Measurements from ENCODE around the gene SNX13.
A peak's percentile ranks its signal among the peaks of the same experiment; 100 is the strongest.

The SNX13 gene

GRCh38 chr7:17771901-17772408 lies 168.3 kb downstream of the SNX13 start:
- H3K27ac Mint-ChIP-seq: no peak overlapping the region
- no peak overlapping the region for H3K4me3 Mint-ChIP-seq
- peaks cover 7 to 15% of the 10 kb centered on the region in 2 donors for H3K4me1 Mint-ChIP-seq (ENCODE audit: low read depth in 2 of 2)
- ATAC-seq (replicated peaks): no peak
- peaks cover 2% of the 10 kb centered on the region for H3K36me3 Mint-ChIP-seq (ENCODE audit: insufficient read depth)
- H3K9me3 Mint-ChIP-seq: no peaks in the 10 kb centered on the region
- no peak for DNase-seq
- no peaks in the 10 kb centered on the region for H3K27me3 Mint-ChIP-seq

GRCh38 chr7:17770710-17771375 lies 169.5 kb downstream of the SNX13 start:
- ATAC-seq (replicated peaks) (no peak), DNase-seq (no peak)
- H3K27ac Mint-ChIP-seq: no peak overlapping the region
- H3K27me3 Mint-ChIP-seq: no peaks in the 10 kb centered on the region
- peaks cover 7 to 15% of the 10 kb centered on the region in 2 donors for H3K4me1 Mint-ChIP-seq (ENCODE audit: low read depth in 2 of 2)
- no peak overlapping the region for H3K4me3 Mint-ChIP-seq
- no peaks in the 10 kb centered on the region for H3K36me3 Mint-ChIP-seq (ENCODE audit: insufficient read depth)
- no peaks in the 10 kb centered on the region for H3K9me3 Mint-ChIP-seq

- Mint-ChIP-seq H3K36me3 (ENCODE audit: insufficient read depth) (no peaks in the 10 kb centered on the region), H3K9me3 (no peaks in the 10 kb centered on the region), H3K4me1 (ENCODE audit: low read depth in 2 of 2) (peaks cover 7 to 15% of the 10 kb centered on the region in 2 donors), H3K27me3 (no peaks in the 10 kb centered on the region), H3K27ac (peak overlapping the region in 1 of 2 donors; percentile 5), H3K4me3 (no peak overlapping the region)
- peak; percentile 69 for ATAC-seq (replicated peaks)
- DNase-seq: peak; percentile 35 to 45 (median 41)
Measured at GRCh38 chr7:17769918-17770317, 170.4 kb downstream of the SNX13 start.

GRCh38 chr7:17758008-17758407 lies 182.3 kb downstream of the SNX13 start:
- H3K9me3 Mint-ChIP-seq: no peaks in the 10 kb centered on the region
- H3K4me3 Mint-ChIP-seq: no peak overlapping the region
- H3K4me1 Mint-ChIP-seq (ENCODE audit: low read depth in 2 of 2): no peaks in the 10 kb centered on the region
- DNase-seq (no peak), ATAC-seq (replicated peaks) (no peak)
- peaks cover 3% of the 10 kb centered on the region for H3K36me3 Mint-ChIP-seq (ENCODE audit: insufficient read depth)
- H3K27ac Mint-ChIP-seq: no peak overlapping the region
- no peaks in the 10 kb centered on the region for H3K27me3 Mint-ChIP-seq

- ATAC-seq (replicated peaks) (no peak), DNase-seq (no peak)
- Mint-ChIP-seq H3K4me3 (no peak overlapping the region), H3K4me1 (ENCODE audit: low read depth in 2 of 2) (no peaks in the 10 kb centered on the region), H3K9me3 (no peaks in the 10 kb centered on the region), H3K27ac (no peak overlapping the region), H3K36me3 (ENCODE audit: insufficient read depth) (no peaks in the 10 kb centered on the region), H3K27me3 (peaks cover 0 to 12% of the 10 kb centered on the region in 2 donors)
Measured at GRCh38 chr7:17746020-17746530, 194.2 kb downstream of the SNX13 start.

- Mint-ChIP-seq H3K4me3 (no peak overlapping the region), H3K9me3 (no peaks in the 10 kb centered on the region), H3K27ac (no peak overlapping the region), H3K4me1 (ENCODE audit: low read depth in 2 of 2) (no peaks in the 10 kb centered on the region), H3K27me3 (peaks cover 0 to 12% of the 10 kb centered on the region in 2 donors), H3K36me3 (ENCODE audit: insufficient read depth) (no peaks in the 10 kb centered on the region)
- DNase-seq (no peak), ATAC-seq (replicated peaks) (no peak)
Measured at GRCh38 chr7:17745610-17746009, 194.7 kb downstream of the SNX13 start.

GRCh38 chr7:17743316-17743715 lies 197.0 kb downstream of the SNX13 start:
- no peaks in the 10 kb centered on the region for H3K36me3 Mint-ChIP-seq (ENCODE audit: insufficient read depth)
- no peak overlapping the region for H3K27ac Mint-ChIP-seq
- ATAC-seq (replicated peaks): no peak
- no peaks in the 10 kb centered on the region for H3K4me1 Mint-ChIP-seq (ENCODE audit: low read depth in 2 of 2)
- no peak overlapping the region for H3K4me3 Mint-ChIP-seq
- no peak for DNase-seq
- H3K9me3 Mint-ChIP-seq: no peaks in the 10 kb centered on the region
- peaks cover 0 to 12% of the 10 kb centered on the region in 2 donors for H3K27me3 Mint-ChIP-seq

GRCh38 chr7:17741426-17741825 lies 198.9 kb downstream of the SNX13 start:
- Mint-ChIP-seq H3K9me3 (peaks cover 0 to 4% of the 10 kb centered on the region in 2 donors), H3K27me3 (peaks cover 9 to 25% of the 10 kb centered on the region in 2 donors), H3K4me3 (no peak overlapping the region), H3K4me1 (ENCODE audit: low read depth in 2 of 2) (no peaks in the 10 kb centered on the region), H3K36me3 (ENCODE audit: insufficient read depth) (no peaks in the 10 kb centered on the region), H3K27ac (no peak overlapping the region)
- ATAC-seq (replicated peaks) (no peak), DNase-seq (no peak)

Measured in effector memory CD8-positive, alpha-beta T cell (primary cell).